K562 (cell line): ENCODE results near the gene ARHGAP9. TPM values are rescaled to one million over a fixed set of nuclear protein-coding genes. Genes with fewer than 3 reads are reported as not detected.

Experiments used
- ARID3B ChIP-seq: fragments of 250-450 bp; sonication (Bioruptor Pico); IDR thresholded peaks from 2 replicates; pipeline ENCODE4 v1.4.0; 2020; ENCODE audit warnings: borderline replicate concordance
- CREB5 ChIP-seq: fragments of 250-450 bp; sonication (Bioruptor Pico); IDR thresholded peaks from 2 replicates; pipeline ENCODE4 v1.5.0; 2020; ENCODE audit warnings: mild to moderate bottlenecking
- DPF2 ChIP-seq: fragments of 450-650 bp; IDR thresholded peaks from 2 replicates; pipeline ENCODE4 v1.6.1; 2016
- EGR1 ChIP-seq: fragments of 450-650 bp; conservative IDR thresholded peaks from 2 replicates; pipeline ENCODE4 v1.6.1; 2017; ENCODE audit warnings: mild to moderate bottlenecking
- HEY1 ChIP-seq: fragments of 250-450 bp; sonication (Bioruptor Pico); IDR thresholded peaks from 2 replicates; pipeline ENCODE4 v1.5.0; 2020; ENCODE audit warnings: mild to moderate bottlenecking, moderate library complexity, borderline replicate concordance
- LEF1 ChIP-seq: fragments of 450-650 bp; IDR thresholded peaks from 2 replicates; pipeline ENCODE4 v1.6.1; 2016; ENCODE audit warnings: mild to moderate bottlenecking
- MAX ChIP-seq: sonication (generic); formaldehyde crosslinking; IDR thresholded peaks from 2 replicates; pipeline ENCODE4 v1.9.0; 2022; ENCODE audit warnings: mild to moderate bottlenecking, missing genetic modification reagents
- MCM2 ChIP-seq: fragments of 450-650 bp; IDR thresholded peaks from 2 replicates; pipeline ENCODE4 v1.6.1; 2017; ENCODE audit warnings: low read depth, mild to moderate bottlenecking
- NBN ChIP-seq: fragments of 450-650 bp; IDR thresholded peaks from 2 replicates; pipeline ENCODE4 v1.6.1; 2016; ENCODE audit warnings: low read depth, mild to moderate bottlenecking
- NCOA6 ChIP-seq: fragments of 450-650 bp; IDR thresholded peaks from 2 replicates; pipeline ENCODE4 v1.6.1; 2017; ENCODE audit warnings: mild to moderate bottlenecking
- SMAD3 ChIP-seq: fragments of 450-650 bp; formaldehyde crosslinking; conservative IDR thresholded peaks from 2 replicates; pipeline ENCODE4 v1.4.0; 2020; ENCODE audit warnings: mild to moderate bottlenecking
- TOE1 ChIP-seq, 2 experiments: fragments of 450-650 bp in 1 of 2; sonication (generic) in 1 of 2; formaldehyde crosslinking in 1 of 2; IDR thresholded peaks; 2 replicates each; pipeline versions ENCODE4 v1.7.1 to v1.8.0; 2016 to 2022; ENCODE audit warnings: borderline replicate concordance in 2 of 2, mild to moderate bottlenecking in 2 of 2, antibody characterized with exemption in 1 of 2, inconsistent platforms in 1 of 2, low read depth in 1 of 2, missing genetic modification reagents in 1 of 2, moderate library complexity in 1 of 2
- ZNF24 ChIP-seq: fragments of 450-650 bp; IDR thresholded peaks from 2 replicates; pipeline ENCODE4 v1.6.1; 2016
- ZNF699 ChIP-seq: fragments of 250-450 bp; sonication (Bioruptor Pico); IDR thresholded peaks from 2 replicates; pipeline ENCODE4 v1.8.0; 2021; ENCODE audit warnings: mild to moderate bottlenecking, moderate library complexity; ENCODE audit not compliant: insufficient replicate concordance
- ZNF778 ChIP-seq: fragments of 450-650 bp; formaldehyde crosslinking; IDR thresholded peaks from 2 replicates; pipeline ENCODE4 v1.4.0; 2020; ENCODE audit warnings: mild to moderate bottlenecking, moderate library complexity
- polyA plus RNA-seq, 8 experiments: library from polyadenylated mRNA; depleted of rRNA in 4 of 8; stranded (reverse) in 5 of 8; unstranded in 3 of 8; fragments of >200 nt; fragmentation: Nextera tagmentation in 2 of 8; fragmentation: Illumina TruSeq in 1 of 8; extraction: Ambion mirVana in 2 of 8; extraction: Trizol in 1 of 8; gene quantifications; 2 replicates each; pipeline versions ENCODE4 v1.2.1 to v1.2.3, GENCODE V29; 2011 to 2014; ENCODE audit warnings: inconsistent platforms in 1 of 8, missing spikeins in 1 of 8
- total RNA-seq, 7 experiments: library from RNA; depleted of rRNA in 6 of 7; stranded (reverse); fragments of >200 nt in 6 of 7; fragmentation: Illumina TruSeq in 2 of 7; extraction: Trizol in 2 of 7; gene quantifications; 2 replicates each; pipeline versions ENCODE4 v1.2.1 to v1.2.3, GENCODE V29; 2011 to 2021; ENCODE audit warnings: low replicate concordance in 1 of 7
- TF ChIP-seq, protein P1 (sequence below): fragments of 250-450 bp; sonication (Bioruptor Pico); IDR thresholded peaks from 2 replicates; pipeline ENCODE4 v1.8.0; 2022; ENCODE audit warnings: moderate library complexity, mild to moderate bottlenecking, inconsistent platforms
- TF ChIP-seq, protein P2 (sequence below): fragments of 250-450 bp; sonication (Bioruptor Pico); IDR thresholded peaks from 2 replicates; pipeline ENCODE4 v1.8.0; 2022; ENCODE audit warnings: inconsistent platforms

The ARHGAP9 gene
- total and polyA plus RNA-seq, 9 of the 15 experiments (the other 6 are each of a cell fraction or from before 2014, with no cell fraction given), result 1.5 to 10.2 (median 5.1) TPM

GRCh38 chr12:57454566-57455373, 24.9 kb downstream of the ARHGAP9 start, which contains the start of gene INHBE (continued):
- TF ChIP-seq NBN (peak; percentile 52; the same call in 1 of the 2 replicates), NCOA6 (no peak), SMAD3 (CRISPR knock-in tag) (0 out of 2 replicates have a peak, but pooled peaks have one; percentile 31), MAX (CRISPR knock-in tag) (peak; percentile 46), EGR1 (peak; percentile 45), HEY1 (CRISPR knock-in tag) (no peak), LEF1 (peak; percentile 45; the same call in 1 of the 2 replicates), TOE1 (IDR thresholded peaks at IDR 0.05; ENCODE audit: borderline replicate concordance) (peak; percentile 56; the same call in 1 of the 2 replicates), TOE1 (CRISPR knock-in tag; IDR thresholded peaks at IDR 0.05; ENCODE audit: borderline replicate concordance, low read depth) (no peak), ZNF699 (CRISPR knock-in tag) (no peak), MCM2 (no peak), ARID3B (CRISPR knock-in tag) (0 out of 2 replicates have a peak, but pooled peaks have one; percentile 41), ZNF24 (peak; percentile 5; the same call in 1 of the 2 replicates), CREB5 (peak; percentile 63; the same call in 1 of the 2 replicates), ZNF778 (CRISPR knock-in tag) (no peak), DPF2 (peak; percentile 65)
- TF ChIP-seq, protein P1, sequence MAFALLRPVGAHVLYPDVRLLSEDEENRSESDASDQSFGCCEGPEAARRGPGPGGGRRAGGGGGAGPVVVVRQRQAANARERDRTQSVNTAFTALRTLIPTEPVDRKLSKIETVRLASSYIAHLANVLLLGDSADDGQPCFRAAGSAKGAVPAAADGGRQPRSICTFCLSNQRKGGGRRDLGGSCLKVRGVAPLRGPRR (CRISPR knock-in tag), result peak; percentile 86
- TF ChIP-seq, protein P2, sequence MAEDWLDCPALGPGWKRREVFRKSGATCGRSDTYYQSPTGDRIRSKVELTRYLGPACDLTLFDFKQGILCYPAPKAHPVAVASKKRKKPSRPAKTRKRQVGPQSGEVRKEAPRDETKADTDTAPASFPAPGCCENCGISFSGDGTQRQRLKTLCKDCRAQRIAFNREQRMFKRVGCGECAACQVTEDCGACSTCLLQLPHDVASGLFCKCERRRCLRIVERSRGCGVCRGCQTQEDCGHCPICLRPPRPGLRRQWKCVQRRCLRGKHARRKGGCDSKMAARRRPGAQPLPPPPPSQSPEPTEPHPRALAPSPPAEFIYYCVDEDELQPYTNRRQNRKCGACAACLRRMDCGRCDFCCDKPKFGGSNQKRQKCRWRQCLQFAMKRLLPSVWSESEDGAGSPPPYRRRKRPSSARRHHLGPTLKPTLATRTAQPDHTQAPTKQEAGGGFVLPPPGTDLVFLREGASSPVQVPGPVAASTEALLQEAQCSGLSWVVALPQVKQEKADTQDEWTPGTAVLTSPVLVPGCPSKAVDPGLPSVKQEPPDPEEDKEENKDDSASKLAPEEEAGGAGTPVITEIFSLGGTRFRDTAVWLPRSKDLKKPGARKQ (CRISPR knock-in tag), result no peak
